Measurements from ENCODE around the gene C19orf85. TPM values are rescaled to one million over a fixed set of nuclear protein-coding genes. Genes with fewer than 3 reads are reported as not detected.

C19orf85 gene
- total RNA-seq, 1 experiment from 2014 or later: 0.23 TPM

DNA sequence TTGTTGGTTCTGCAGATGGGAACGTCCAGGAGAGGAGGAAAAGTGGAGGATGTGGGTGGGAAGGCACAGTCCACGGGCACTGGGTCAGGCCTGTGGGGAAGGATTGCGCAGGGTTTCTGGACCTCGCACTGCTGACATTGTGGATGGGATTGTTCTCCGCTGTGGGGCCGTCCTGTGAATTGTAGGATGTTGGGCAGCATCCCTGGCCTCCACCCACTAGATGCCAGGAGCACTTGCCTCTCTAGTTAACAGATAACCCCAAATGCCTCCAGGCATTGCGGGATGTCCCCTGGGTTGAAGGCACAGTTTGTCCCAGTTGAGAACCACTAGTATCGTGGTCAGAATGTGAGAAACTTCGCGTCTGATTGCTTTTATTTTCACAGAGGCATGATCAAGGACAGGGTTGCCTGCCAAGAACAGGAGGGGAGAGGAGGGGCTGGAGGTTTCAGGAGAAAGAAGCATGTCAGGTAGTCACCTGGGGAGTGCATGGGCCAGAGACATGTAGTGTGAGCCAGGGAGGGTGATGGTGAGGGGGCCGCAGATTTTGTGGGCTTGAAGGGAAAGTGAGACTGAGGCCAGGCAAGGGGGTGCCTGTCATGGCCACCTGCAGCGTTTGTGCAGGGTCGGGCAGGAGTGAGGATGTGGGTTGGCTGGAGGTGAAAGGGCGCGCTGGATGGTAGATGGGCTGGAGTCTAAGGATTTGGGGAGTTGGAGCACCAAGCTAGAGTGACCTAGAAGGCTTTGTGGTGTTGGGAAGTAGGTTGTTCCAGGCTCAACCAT lies 15.1 kb upstream of the C19orf85 start:
- H3K27me3 Mint-ChIP-seq (ENCODE audit: insufficient read depth, unreplicated experiment): no peaks in the 10 kb centered on the region
- TF ChIP-seq, protein P1, sequence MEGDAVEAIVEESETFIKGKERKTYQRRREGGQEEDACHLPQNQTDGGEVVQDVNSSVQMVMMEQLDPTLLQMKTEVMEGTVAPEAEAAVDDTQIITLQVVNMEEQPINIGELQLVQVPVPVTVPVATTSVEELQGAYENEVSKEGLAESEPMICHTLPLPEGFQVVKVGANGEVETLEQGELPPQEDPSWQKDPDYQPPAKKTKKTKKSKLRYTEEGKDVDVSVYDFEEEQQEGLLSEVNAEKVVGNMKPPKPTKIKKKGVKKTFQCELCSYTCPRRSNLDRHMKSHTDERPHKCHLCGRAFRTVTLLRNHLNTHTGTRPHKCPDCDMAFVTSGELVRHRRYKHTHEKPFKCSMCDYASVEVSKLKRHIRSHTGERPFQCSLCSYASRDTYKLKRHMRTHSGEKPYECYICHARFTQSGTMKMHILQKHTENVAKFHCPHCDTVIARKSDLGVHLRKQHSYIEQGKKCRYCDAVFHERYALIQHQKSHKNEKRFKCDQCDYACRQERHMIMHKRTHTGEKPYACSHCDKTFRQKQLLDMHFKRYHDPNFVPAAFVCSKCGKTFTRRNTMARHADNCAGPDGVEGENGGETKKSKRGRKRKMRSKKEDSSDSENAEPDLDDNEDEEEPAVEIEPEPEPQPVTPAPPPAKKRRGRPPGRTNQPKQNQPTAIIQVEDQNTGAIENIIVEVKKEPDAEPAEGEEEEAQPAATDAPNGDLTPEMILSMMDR (IDR thresholded peaks at IDR 0.05; ENCODE audit: unreplicated experiment): no peak
- POLR2A ChIA-PET: interaction anchor here (0.7 kb wide), 1 partner anchor 21 kb away, joined by 5 read pairs; no protein-coding TSS in a partner anchor
- CTCF ChIA-PET: interaction anchor here (0.6 to 1.8 kb wide), 5 partner anchors 12 to 1017 kb away, joined by 3 to 9 read pairs (median 5); partner anchors contain the start of gene ZNF865
- no peaks in the 10 kb centered on the region for H3K36me3 Mint-ChIP-seq (ENCODE audit: insufficient read depth, unreplicated experiment)
- no peak overlapping the region for H3K4me3 Mint-ChIP-seq (ENCODE audit: unreplicated experiment)
- intact Hi-C loops (cut with micrococcal nuclease): no loop called here
- no TSS peak for BruUV-seq (replicated peaks)
- no peak overlapping the region for H3K27ac Mint-ChIP-seq (ENCODE audit: low read depth, unreplicated experiment)
- no peaks in the 10 kb centered on the region for H3K9me3 Mint-ChIP-seq (ENCODE audit: unreplicated experiment)
- DNase-seq (ENCODE audit: unreplicated experiment): no peak
- H3K4me1 Mint-ChIP-seq (ENCODE audit: insufficient read depth, unreplicated experiment): peaks cover 33% of the 10 kb centered on the region

DNA sequence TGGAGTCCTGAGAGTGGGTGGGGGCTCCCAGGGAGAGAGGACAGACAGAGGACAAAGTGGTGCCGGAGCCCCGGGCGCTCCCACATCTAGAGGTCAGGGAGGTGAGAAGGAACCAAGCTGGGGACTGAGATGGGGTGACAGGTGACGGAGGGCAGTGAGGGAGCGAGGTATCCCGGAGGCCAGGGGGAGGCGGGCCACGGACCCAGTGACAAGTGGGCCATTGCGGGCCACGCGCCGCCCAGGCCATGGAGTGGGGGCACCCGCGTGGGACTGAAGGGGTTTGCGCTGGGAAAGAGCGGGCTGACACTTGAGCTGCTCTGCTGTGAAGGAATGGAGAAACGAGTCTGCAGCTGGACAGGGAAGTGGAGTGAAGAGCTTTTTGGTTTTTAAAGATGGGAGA lies 14.5 kb upstream of the C19orf85 start:
- no TSS peak for BruUV-seq (replicated peaks)
- POLR2A ChIA-PET: no interaction called here

DNA sequence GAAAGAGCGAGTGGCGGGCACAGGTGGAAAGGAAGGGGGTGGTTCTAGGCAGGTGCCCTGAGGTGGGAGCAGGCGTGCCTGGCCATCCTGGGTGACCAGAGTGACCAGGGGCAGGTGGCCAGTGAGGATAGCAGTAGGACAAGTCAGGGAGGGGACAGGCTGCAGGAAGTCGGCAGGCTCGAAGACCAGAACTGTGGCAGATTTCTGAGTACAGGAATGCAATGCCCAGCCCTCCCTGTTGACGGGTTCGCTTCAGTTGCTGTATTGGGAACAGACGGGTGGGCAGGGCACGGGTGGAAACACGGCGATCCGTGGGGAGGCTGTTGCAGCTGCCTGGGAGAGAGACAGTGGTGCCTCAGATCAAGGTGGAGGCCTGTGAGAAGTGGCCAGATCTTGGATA lies 13.8 kb upstream of the C19orf85 start:
- peak overlapping the region; percentile 89 for H3K4me3 Mint-ChIP-seq (ENCODE audit: unreplicated experiment)
- H3K27ac Mint-ChIP-seq (ENCODE audit: low read depth, unreplicated experiment): peak overlapping the region; percentile 75
- DNase-seq (ENCODE audit: unreplicated experiment): no peak
- H3K9me3 Mint-ChIP-seq (ENCODE audit: unreplicated experiment): no peaks in the 10 kb centered on the region
- H3K27me3 Mint-ChIP-seq (ENCODE audit: insufficient read depth, unreplicated experiment): no peaks in the 10 kb centered on the region
- POLR2A ChIA-PET: no interaction called here
- H3K4me1 Mint-ChIP-seq (ENCODE audit: insufficient read depth, unreplicated experiment): peaks cover 33% of the 10 kb centered on the region
- no TSS peak for BruUV-seq (replicated peaks)
- CTCF ChIA-PET: interaction anchor here (1.0 to 4.2 kb wide), 5 partner anchors 11 to 338 kb away, joined by 4 to 42 read pairs (median 5); partner anchors contain the start of gene ZNF865
- no peaks in the 10 kb centered on the region for H3K36me3 Mint-ChIP-seq (ENCODE audit: insufficient read depth, unreplicated experiment)
- intact Hi-C loops (cut with micrococcal nuclease): no loop called here
- TF ChIP-seq, protein P1 (IDR thresholded peaks at IDR 0.05; ENCODE audit: unreplicated experiment): no peak

More for the DNA sequence above, 14.5 kb upstream of the C19orf85 start:
- H3K4me1 Mint-ChIP-seq (ENCODE audit: insufficient read depth, unreplicated experiment): peaks cover 33% of the 10 kb centered on the region
- H3K4me3 Mint-ChIP-seq (ENCODE audit: unreplicated experiment): no peak overlapping the region
- CTCF ChIA-PET: interaction anchor here (0.6 to 1.8 kb wide), 6 partner anchors 11 to 338 kb away, joined by 3 to 9 read pairs (median 4); partner anchors contain the start of gene ZNF865
- DNase-seq (ENCODE audit: unreplicated experiment): no peak
- no peaks in the 10 kb centered on the region for H3K27me3 Mint-ChIP-seq (ENCODE audit: insufficient read depth, unreplicated experiment)
- intact Hi-C loops (cut with micrococcal nuclease): no loop called here
- H3K36me3 Mint-ChIP-seq (ENCODE audit: insufficient read depth, unreplicated experiment): no peaks in the 10 kb centered on the region
- TF ChIP-seq, protein P1 (IDR thresholded peaks at IDR 0.05; ENCODE audit: unreplicated experiment): no peak
- H3K9me3 Mint-ChIP-seq (ENCODE audit: unreplicated experiment): no peaks in the 10 kb centered on the region
- peak overlapping the region; percentile 75 for H3K27ac Mint-ChIP-seq (ENCODE audit: low read depth, unreplicated experiment)

DNA sequence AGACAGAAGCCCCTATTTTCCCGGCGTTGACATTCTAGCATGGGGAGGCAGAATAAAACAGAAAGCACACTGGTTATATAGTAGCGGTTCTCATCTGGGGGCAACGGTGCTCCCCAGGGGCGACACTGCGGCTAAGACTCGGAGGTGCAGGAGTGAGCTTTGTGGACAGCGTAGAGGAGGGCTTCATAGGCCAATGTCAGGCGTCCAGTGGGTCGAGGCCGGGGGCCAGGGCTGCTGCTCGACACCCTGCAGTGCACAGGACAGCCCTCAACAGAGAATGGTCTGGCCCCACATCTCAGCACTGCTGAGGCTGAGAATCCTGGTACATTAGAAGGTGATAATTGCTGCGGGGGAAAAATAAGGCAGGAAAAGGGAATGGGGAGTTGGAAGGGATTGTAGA lies 13.4 kb upstream of the C19orf85 start:
- H3K9me3 Mint-ChIP-seq (ENCODE audit: unreplicated experiment): no peaks in the 10 kb centered on the region
- TF ChIP-seq, protein P1 (IDR thresholded peaks at IDR 0.05; ENCODE audit: unreplicated experiment): no peak
- peak overlapping the region; percentile 89 for H3K4me3 Mint-ChIP-seq (ENCODE audit: unreplicated experiment)
- BruUV-seq (replicated peaks): no TSS peak
- peaks cover 33% of the 10 kb centered on the region for H3K4me1 Mint-ChIP-seq (ENCODE audit: insufficient read depth, unreplicated experiment)
- intact Hi-C loops (cut with micrococcal nuclease): no loop called here
- H3K27ac Mint-ChIP-seq (ENCODE audit: low read depth, unreplicated experiment): peak overlapping the region; percentile 75
- ChIA-PET CTCF (interaction anchor here (1.8 to 4.2 kb wide), 3 partner anchors 11 to 337 kb away, joined by 4 to 42 read pairs (median 18); no protein-coding TSS in a partner anchor), POLR2A (interaction anchor here (1.4 to 2.4 kb wide), 2 partner anchors 31 to 145 kb away, joined by 5 to 22 read pairs; no protein-coding TSS in a partner anchor)
- H3K36me3 Mint-ChIP-seq (ENCODE audit: insufficient read depth, unreplicated experiment): no peaks in the 10 kb centered on the region
- H3K27me3 Mint-ChIP-seq (ENCODE audit: insufficient read depth, unreplicated experiment): no peaks in the 10 kb centered on the region
- no peak for DNase-seq (ENCODE audit: unreplicated experiment)

Measured in MCF 10A (cell line).